ENCODE data around the gene ELOVL4. TPM values are rescaled to one million over a fixed set of nuclear protein-coding genes. Genes with fewer than 3 reads are reported as not detected.

The ELOVL4 gene
- total and polyA plus RNA-seq, 2 of the 4 experiments (the other 2 are of a cell fraction) = 2.2 to 2.3 TPM

DNA sequence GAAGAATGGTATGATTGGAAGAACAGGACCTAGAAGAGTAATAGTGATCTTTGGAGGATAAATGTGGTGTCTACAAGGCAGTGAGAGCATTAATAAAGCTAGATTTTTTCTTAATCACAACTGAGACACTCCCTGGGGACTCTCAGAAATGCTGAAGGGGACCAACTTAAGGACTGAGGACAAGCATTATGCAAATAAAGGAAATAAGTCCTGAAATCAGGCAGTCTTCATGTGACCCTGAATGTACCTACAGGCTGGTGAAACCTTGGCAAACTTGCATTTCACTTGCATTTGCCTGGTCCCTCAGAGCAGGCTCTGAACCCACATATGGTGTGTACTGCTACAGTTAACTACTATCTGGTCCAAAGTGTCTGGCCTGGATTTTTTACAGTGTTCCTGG lies 37.8 kb upstream of the ELOVL4 start:
- H3K27ac ChIP-seq (ENCODE audit: insufficient read depth, low read length) = no peak overlapping the region
- no peak overlapping the region for H3K9ac ChIP-seq (ENCODE audit: low read depth, low read length)
- ChIA-PET CTCF (no interaction called here), POLR2A (ENCODE audit: unreplicated experiment) (no interaction called here)
- H3K14ac ChIP-seq (replicated peaks; ENCODE audit: low read depth, low read length) = no peak overlapping the region
- no peak overlapping the region for H4K91ac ChIP-seq (ENCODE audit: insufficient read depth, low read depth, low read length)
- intact Hi-C loops (cut with micrococcal nuclease) (no loop called here), dilution Hi-C loops (cut with HindIII; ENCODE audit: low sequenced_read_pairs, unreplicated experiment) (no loop called here), in situ Hi-C loops (cut with MboI; ENCODE audit: low sequenced_read_pairs) (no loop called here)
- no peaks in the 10 kb centered on the region for H3K9me1 ChIP-seq (ENCODE audit: insufficient read depth, low read length)
- H3K4me3 ChIP-seq (ENCODE audit: insufficient read depth, low read depth, low read length) = no peak overlapping the region
- no peak overlapping the region for H3K56ac ChIP-seq (ENCODE audit: extremely low read depth, insufficient read depth, low read length)
- no peak overlapping the region for H2AFZ ChIP-seq (replicated peaks; ENCODE audit: low read length, poor library complexity)
- H2AK9ac ChIP-seq (replicated peaks; ENCODE audit: low read depth, low read length, poor library complexity) = no peak overlapping the region
- no peak for DNase-seq
- H3K27me3 ChIP-seq (ENCODE audit: control insufficient read depth, insufficient read depth, low read length) = peaks cover 5% of the 10 kb centered on the region
- H4K8ac ChIP-seq (ENCODE audit: low read depth in 2 of 2, low read length in 2 of 2) = no peak overlapping the region
- H3K4ac ChIP-seq (ENCODE audit: low read depth, low read length) = no peak overlapping the region
- BruUV-seq (replicated peaks) = no TSS peak
- H3K18ac ChIP-seq (ENCODE audit: low read depth, low read length) = no peak overlapping the region
- H2BK15ac ChIP-seq (ENCODE audit: low read depth, low read length) = no peak overlapping the region
- H3K23ac ChIP-seq (ENCODE audit: low read depth, low read length) = no peak overlapping the region
- H3K4me1 ChIP-seq (ENCODE audit: control insufficient read depth, insufficient read depth, low read length) = no peaks in the 10 kb centered on the region
- no peaks in the 10 kb centered on the region for H3K9me3 ChIP-seq (ENCODE audit: control insufficient read depth, insufficient read depth, low read length)
- no peak overlapping the region for H2BK20ac ChIP-seq (ENCODE audit: low read depth, low read length)
- no peaks in the 10 kb centered on the region for H4K20me1 ChIP-seq (ENCODE audit: insufficient read depth, low read length)
- no peak for ATAC-seq (ENCODE audit: low read depth)
- no peak overlapping the region for H2BK120ac ChIP-seq (ENCODE audit: low read depth, low read length)
- H3K36me3 ChIP-seq (ENCODE audit: control insufficient read depth, insufficient read depth, low read length) = no peaks in the 10 kb centered on the region
- H4K5ac ChIP-seq (ENCODE audit: low read depth, low read length) = no peak overlapping the region
- H3K4me2 ChIP-seq (ENCODE audit: low read depth, low read length) = no peak overlapping the region
- no peak overlapping the region for H2AK5ac ChIP-seq (ENCODE audit: low read depth, low read length)
- no peak overlapping the region for H2BK5ac ChIP-seq (ENCODE audit: low read depth, low read length, poor library complexity, severe bottlenecking)
- no peaks in the 10 kb centered on the region for H3K79me1 ChIP-seq (ENCODE audit: low read depth in 1 of 2, low read length in 2 of 2)
- TF ChIP-seq CTCF (conservative IDR thresholded peaks at IDR 0.05; ENCODE audit: low read depth, low read length) (no peak), MXI1 (IDR thresholded peaks at IDR 0.05; ENCODE audit: borderline replicate concordance, low read depth, low read length) (no peak), MAFK (IDR thresholded peaks at IDR 0.05; ENCODE audit: low read depth, low read length) (no peak), FOS (IDR thresholded peaks at IDR 0.05; ENCODE audit: low read depth, low read length) (no peak), SMC3 (IDR thresholded peaks at IDR 0.05; ENCODE audit: low read depth, low read length) (no peak), RFX5 (IDR thresholded peaks at IDR 0.05; ENCODE audit: low read depth, low read length) (no peak), NFE2L2 (IDR thresholded peaks at IDR 0.05; ENCODE audit: low read depth, low read length) (no peak), POLR2A (IDR thresholded peaks at IDR 0.05; ENCODE audit: low read depth, low read length) (no peak), USF2 (IDR thresholded peaks at IDR 0.05; ENCODE audit: low read depth, low read length) (no peak), RAD21 (IDR thresholded peaks at IDR 0.05; ENCODE audit: low read length) (no peak), BHLHE40 (IDR thresholded peaks at IDR 0.05; ENCODE audit: low read depth, low read length) (no peak), CHD1 (IDR thresholded peaks at IDR 0.05; ENCODE audit: low read depth, low read length) (no peak), RCOR1 (IDR thresholded peaks at IDR 0.05; ENCODE audit: insufficient replicate concordance, low read length) (no peak), MAZ (IDR thresholded peaks at IDR 0.05; ENCODE audit: borderline replicate concordance, low read depth, low read length) (no peak), CEBPB (IDR thresholded peaks at IDR 0.05; ENCODE audit: low read depth, low read length) (no peak)
- TF ChIP-seq, protein P1, sequence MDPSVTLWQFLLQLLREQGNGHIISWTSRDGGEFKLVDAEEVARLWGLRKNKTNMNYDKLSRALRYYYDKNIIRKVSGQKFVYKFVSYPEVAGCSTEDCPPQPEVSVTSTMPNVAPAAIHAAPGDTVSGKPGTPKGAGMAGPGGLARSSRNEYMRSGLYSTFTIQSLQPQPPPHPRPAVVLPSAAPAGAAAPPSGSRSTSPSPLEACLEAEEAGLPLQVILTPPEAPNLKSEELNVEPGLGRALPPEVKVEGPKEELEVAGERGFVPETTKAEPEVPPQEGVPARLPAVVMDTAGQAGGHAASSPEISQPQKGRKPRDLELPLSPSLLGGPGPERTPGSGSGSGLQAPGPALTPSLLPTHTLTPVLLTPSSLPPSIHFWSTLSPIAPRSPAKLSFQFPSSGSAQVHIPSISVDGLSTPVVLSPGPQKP (IDR thresholded peaks at IDR 0.05; ENCODE audit: borderline replicate concordance, low read depth, low read length) = no peak

Data from IMR-90 (cell line).